SIG-M5 (cell line): Measurements from ENCODE around the gene ADGRA1.
"Not testable (repeated sequence)": the region's sequence is repeated elsewhere in the genome, so short reads cannot be mapped to it uniquely, and the experiment has no call there.

Source experiments
- DNase-seq: peaks from one replicate; lab custom pipeline; 2025; lab: John Stamatoyannopoulos, UW

ADGRA1 gene, protein sequence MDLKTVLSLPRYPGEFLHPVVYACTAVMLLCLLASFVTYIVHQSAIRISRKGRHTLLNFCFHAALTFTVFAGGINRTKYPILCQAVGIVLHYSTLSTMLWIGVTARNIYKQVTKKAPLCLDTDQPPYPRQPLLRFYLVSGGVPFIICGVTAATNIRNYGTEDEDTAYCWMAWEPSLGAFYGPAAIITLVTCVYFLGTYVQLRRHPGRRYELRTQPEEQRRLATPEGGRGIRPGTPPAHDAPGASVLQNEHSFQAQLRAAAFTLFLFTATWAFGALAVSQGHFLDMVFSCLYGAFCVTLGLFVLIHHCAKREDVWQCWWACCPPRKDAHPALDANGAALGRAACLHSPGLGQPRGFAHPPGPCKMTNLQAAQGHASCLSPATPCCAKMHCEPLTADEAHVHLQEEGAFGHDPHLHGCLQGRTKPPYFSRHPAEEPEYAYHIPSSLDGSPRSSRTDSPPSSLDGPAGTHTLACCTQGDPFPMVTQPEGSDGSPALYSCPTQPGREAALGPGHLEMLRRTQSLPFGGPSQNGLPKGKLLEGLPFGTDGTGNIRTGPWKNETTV

DNA sequence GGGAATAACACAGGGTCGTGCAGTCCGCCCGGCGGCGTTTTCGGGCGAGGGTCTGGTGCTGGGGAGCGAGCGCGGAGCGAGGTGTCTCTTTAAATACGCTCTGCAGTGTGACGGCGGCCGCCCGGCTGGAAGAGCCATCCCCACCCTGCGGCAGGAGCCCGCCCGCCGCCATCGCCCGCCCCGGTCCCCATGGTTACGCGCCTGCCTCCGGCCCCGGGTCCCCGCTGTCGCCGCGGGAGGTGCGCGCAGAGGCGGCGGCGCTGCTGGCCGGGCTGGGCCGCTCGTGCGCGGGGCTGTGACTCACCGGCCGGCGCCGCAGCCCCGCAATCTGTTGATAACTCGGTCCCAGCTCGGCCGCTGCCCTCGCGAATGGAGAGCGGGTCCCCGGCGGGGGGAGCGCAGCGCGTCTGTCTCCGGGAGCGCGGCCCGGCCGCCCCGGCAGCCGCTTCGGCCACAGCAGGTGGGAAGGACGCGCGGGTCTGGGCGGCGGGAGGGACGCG is at the start of gene ADGRA1:
TSS of gene ADGRA1 (plus strand) at position 246 of the 500 bp plus-strand sequence. CDS start 986 bp downstream, outside the sequence.
- no peak for DNase-seq

DNA sequence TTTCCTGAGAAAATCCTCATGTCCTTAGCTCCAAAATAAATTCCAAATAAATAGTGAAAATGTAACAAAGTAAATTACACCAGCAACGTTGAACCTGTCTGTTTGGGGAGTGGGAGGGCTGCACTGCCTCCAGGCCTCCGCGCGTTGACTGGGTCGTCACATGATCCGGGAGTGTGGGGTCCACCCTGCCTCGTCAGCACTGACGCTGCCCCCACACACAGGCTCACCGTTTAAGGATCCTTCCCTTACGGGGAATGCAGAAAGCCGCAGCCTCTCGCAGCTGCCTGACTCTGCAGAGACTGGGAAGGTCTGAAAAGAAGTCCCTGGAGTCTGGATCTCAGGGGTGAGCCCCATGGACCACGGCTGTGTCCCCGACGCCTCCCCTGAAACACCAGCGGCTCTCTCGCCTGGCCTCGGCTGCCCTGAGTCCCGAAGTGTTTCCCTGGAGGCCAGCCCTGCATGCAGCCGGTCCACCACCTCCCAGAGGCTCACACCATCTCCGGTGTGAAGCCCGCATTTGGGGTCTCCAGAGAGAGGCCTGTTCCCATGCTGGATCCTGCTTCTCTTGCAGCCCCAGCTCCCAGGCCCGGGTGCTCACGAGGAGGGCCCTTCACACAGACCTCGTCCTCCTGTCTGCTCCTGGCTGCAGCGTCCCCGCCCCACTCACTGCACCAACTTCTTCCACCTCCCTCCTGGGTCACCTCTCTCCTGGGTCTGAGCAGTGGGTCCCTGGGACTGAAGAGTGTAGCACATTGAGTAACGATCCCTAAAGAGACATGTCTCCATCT is 49.5 kb upstream of the ADGRA1 start:
- no peak for DNase-seq

DNA sequence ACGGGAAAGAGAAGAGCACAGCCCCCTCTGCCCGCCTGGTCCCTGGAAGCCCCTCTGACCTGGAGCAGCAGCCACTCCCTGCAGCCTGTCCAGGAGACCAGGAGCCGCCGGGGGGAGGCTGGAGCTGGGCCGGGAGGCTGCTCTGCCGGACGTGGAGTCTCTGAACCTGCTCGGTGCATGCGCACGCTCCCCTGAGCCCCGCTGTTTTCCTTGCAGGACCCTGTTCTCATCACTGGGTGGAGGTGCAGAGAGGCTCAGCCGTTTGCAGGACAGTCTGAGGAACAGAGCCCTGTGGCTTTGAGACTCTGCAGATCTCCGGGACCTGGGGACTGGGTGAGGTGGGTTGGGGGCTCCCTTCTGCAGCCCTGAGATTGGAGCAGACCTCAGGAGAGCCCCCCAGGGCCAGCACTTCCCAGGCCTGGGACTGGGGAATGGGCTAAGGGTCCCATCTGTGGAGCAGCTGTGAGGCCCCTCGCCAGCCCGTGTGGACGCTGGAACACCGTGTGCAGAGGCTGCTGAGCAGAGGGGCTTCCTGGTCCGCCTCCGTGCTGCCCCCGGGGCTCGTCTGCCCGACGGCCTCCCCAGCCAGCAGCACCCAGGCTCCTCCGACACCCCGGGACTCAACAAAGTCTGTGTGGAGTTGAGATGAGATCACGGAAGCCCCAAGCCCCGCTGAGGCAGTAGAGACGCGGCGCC is 48.5 kb upstream of the ADGRA1 start:
- no peak for DNase-seq

DNA sequence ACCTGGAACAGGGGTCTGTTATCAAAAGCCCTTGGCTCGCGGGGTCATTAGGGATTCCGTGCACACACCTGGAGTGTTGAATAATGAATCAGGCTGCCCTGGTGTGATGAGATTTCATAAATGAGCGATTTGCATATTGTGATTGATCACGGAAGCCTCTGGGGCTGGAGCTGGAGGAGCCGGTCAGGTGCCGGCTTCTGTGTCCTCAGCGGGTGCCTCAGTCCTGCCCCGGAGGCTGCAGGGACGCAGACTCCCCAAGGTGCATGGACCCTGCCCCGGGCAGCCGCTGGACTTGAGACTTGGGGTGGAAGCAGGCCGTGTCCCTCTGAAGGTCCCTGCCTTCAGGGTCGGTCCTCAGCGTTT is 47.9 kb upstream of the ADGRA1 start:
- DNase-seq: no peak

DNA sequence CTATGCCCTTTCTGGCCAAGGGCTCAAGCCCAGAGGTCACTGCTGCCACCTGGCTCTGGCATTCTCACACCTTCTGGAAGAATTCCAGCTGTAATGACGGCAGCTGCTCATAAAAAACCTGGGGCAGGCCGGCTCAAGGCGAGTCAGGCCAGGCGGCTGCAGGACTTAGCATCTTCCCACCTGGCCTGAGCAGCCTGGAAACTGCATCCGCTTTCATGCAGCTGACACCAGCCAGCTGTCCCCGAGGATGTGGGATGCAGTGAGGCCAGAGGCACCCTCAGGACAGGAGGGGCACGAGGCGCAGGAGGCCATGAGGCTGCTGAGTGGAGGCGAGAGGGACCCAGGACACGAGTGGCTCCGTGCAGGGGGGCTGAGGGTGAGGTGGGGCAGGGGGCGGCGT is 47.5 kb upstream of the ADGRA1 start:
- no peak for DNase-seq

DNA sequence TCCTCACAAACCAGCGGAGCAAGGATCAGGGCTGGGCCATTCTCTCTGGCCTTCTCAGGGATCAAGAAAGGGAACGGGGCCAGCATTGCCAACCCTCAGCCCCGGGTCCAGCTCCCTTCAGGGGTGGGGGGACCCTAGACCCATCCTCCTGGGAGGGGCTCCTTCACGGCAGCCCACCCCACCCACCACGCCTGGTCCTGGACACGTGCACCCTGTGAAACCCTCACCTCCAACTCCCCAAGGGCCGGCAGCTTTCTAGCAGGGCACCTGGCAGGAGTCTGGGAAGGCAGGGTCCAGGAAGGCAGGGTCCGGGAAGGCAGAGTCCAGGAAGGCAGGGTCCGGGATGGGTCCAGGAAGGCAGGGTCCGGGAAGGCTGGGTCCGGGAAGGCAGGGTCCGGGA is 46.6 kb upstream of the ADGRA1 start:
- no peak for DNase-seq

DNA sequence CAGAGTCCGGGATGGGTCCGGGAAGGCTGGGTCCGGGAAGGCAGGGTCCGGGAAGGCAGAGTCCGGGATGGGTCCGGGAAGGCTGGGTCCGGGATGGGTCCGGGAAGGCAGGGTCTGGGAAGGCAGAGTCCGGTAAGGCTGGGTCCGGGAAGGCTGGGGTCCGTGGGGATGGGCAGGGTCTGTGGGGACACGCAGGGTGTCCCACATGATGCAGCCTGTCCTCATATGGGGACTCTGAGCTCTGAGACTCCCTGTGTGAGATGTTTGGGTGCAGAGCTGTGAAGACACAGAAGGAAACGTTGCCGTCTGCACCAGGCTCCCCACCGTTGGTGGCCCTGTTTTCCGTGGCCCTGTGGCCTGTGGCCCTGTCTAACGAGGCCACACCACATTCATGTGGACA is 45.7 kb upstream of the ADGRA1 start:
- no peak for DNase-seq

DNA sequence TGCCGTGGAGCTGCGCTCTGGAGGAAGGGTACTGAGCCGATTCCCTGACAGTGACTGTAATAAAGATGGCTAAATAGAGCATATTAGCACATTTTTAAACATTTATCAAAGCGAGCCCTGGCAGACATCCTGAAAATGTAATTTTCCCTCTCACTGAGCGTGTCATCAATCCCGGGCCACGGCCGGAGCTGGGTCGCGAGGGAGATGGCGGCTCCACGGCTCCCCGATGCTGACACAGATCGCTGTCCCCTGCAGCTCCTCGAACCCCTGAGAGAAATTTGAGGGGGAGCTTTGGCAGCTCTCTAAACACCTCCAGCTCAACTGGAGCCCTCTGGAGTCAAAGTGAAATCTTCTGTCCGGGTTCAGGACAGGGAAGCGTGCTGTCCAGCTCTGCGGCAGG is 44.9 kb upstream of the ADGRA1 start:
- no peak for DNase-seq

DNA sequence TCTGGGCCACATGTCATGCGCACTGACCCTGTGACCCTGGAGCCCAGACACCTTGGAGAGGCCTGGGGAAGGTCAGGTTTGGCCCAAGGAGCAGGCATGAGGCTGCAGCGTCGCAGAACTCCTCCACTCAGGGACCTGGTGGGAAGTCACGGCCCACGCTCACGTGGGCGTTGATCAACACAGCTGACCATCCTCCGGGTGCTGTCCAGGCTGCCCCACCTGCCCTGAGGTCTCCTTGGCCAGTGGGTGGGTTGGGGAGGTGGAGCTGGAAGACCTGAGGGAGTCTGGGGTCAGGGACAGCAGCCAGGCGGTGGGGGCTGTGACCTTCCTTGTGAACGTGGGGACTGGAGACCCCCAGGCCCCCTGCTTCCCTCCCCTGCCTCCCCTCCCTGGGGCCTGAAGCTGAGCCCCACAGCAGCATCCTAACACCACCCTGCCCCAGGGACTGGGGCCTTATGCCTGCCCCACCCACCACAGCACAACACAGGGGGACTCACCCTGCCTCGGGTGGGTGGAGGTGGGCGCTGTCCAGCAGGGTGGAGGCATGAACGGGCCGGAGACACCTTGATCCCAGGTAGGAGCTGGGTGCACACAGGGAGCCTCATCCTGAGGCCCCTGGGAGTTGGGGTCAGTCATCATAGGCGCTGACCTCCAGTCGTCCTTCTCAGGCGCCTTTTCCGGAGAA is 44.0 kb upstream of the ADGRA1 start:
- no peak for DNase-seq

DNA sequence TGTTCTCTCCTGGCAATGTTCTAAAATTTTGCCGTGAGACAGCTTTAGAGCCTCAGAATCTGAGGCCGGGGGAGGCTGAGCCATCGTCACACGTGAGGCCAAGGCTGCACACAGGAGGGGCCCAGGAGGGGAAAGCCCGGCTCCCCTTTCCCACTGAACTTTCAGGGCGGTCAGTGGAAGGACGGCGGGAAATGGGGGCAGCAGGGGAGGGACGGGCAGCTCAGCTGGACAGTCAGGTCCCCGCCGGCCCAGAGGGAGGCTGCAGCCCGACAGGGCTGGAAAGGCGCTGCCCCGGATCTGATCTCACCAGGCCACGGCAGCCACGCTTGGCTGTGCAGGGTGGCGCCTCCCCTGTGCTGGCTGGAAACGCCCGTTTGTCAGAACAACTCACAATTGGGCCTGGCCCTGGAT is 43.3 kb upstream of the ADGRA1 start:
- DNase-seq: no peak

DNA sequence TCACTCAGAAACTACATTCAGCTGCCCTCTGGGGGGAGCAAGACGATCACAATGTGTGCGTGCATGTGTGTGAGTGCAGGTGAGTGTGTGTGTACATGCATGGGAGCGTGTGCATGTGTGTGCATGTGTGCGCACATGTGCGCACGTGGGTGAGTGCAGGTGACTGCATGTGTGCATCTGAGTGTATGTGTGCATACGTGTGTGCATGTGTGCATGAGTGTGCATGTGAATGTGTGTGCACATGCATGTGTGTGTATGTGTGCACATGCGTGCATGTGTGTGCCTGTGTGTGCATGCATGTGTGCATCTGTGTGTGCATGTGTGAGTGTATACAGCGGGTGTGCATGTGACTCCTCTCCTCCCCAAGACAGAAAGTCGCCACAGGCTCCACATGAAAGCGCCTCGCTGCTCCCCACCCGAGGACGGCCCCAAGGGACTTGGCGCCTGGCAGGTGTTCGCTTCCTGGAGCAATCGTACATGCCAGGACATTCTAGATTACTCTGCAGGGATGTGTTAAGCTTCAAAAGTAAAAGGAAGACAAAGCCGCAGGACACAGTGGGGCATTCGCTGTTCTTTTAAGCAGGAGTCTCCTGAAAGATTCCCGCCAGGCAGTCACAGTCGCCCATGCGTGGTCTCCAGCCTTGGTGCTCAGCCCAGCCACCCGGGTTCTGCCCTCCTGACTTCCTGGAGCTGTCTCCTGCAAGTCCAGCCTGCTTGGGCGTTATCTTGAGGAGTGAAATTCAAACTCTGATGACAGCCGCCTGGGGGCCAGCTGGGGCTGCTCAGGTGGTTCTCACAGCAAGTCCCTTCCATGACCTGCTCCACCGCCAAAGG is 42.0 kb upstream of the ADGRA1 start:
- no peak for DNase-seq

DNA sequence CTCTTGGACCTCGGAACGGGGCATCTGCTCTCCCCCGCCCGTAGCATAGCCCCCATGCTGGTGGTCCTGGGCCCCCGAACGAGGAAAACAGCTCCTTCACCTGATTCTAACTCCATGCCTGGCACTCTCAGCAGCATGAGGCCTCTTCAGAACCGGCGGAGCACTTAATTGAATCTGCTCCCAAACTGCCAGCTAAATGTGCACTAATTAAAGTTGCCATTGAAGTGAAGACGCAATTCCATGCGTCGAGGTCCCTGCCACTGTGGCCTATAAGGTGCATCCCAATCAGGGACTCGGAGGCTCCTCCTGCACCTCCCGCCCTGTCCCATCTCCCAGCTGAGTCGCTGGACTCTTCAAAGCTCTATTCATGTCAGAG is 41.3 kb upstream of the ADGRA1 start:
- no peak for DNase-seq

DNA sequence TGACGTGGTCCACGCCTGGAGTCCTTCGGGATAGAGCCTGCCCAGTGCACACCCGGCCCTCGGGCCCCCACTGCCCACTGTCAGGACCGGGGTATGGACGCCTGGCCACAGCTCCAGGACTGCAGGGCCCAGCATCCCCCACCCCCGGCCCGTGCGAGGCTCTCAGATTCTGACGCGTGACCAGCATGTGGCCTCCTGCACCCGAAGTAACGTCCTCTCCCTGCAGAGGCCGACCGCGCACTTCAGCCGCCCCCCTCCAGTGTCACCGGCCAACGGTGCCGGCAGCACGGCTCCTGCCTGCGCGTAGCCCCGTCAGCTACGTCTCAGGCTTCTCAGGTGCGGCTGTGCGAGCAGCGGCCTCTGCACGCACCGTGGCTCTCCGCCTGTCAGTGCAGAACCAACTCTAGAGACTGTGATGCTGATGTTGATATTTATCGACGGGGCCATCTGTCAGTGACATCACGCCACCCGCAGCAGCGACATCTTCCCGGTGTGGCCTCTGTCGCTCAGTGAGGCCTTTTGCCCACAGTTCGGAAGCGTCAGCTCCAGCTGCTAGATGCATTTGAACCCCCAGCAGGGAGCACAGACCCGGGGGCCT is 40.1 kb upstream of the ADGRA1 start:
- no peak for DNase-seq

DNA sequence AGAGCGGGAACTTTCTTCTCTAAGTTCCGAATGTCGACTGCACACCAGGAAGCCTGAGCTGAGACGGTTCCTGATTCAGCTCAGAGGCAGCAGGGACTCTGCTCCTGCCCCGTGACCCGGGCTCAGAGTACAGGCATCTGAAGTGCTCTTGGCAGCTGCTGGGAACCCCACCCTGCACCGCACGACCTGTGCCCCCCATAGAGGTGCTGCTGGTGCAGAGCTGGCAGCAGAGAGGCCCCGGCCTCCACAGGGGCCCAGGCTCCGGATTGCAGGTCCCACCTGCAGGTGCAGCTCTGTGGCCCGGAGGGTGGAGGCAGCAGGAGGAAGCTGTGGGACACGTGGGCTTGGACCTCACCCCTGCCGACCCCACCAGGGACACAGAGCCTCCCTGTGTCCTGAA is 39.5 kb upstream of the ADGRA1 start:
- no peak for DNase-seq

DNA sequence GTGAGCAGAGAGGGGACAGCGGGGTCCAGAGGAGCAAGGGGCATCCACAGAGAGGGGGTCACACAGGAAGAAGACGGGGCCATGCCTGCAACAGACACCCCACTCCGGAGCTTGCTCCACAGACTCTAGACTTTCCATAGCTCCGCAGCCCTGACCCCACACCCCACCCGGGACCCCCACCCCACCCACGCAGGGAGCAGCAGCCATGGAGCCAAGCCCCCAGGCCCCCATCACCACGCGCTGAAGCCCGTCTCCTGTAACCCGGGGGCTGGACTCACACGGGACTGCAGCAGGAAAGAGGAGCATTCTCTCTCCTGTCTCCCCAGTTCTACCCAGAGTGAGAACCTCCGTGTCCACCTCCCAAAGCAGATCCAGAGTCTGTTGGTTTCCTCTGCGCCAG is 38.8 kb upstream of the ADGRA1 start:
- no peak for DNase-seq

DNA sequence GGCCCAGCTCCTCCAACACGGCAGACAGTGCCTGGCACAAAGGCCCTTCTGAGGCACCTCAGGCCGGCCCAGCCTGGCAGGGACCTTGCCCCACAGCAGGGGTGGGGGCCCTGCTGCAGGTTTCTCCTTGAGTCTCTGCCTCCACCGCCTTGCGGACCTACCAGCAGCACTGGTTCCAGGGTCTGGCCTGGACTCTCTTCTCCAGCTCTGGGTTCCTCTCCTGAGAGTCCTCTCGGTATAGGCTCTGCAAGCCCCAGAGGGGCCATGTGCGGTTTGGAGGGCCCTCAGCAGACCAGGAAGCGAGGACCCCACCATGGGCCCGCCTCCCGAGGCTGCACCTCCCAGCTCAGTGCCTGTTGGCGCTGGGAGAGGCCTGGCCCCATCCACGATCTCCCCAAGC is 38.1 kb upstream of the ADGRA1 start:
- DNase-seq: no peak

DNA sequence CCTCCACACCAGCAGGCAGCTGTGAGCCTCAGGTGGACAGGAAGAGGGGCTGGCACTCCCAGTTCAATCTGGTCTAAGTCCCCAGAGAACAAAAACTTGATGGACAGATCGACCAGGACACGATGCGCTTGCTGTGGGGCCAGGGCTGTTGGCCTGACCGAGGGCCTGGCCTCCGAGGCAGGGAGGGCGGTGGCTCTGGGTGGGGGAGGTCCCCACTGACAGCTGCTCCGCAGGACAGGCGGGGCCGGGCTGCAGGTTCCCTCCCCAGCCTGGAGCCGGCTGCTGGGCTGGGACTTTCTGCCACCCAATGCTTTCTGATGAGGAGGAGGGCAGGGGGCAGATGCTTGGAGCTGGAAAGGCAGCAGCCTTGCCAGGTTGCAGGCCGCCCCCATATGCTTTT is 37.4 kb upstream of the ADGRA1 start:
- DNase-seq: no peak

DNA sequence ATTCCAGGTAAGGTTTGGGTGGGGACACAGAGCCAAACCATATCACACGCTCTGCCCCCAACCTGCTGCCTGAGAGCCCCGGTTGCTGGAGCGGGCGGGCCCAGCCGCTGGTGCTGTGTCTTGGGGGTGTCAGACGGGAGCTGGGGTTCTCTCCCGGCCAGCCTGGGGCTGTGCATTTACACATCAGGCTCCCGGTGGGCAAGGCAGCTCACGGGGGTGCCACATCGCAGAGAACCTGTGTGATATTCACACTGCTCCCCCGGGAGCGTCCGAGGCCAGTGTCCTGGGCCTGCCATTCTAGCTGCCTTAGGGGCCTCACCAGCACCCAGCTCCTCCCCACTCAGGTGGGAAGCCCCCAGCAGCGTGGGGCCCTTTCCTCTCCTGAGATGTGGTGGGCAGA is 35.6 kb upstream of the ADGRA1 start:
- no peak for DNase-seq

DNA sequence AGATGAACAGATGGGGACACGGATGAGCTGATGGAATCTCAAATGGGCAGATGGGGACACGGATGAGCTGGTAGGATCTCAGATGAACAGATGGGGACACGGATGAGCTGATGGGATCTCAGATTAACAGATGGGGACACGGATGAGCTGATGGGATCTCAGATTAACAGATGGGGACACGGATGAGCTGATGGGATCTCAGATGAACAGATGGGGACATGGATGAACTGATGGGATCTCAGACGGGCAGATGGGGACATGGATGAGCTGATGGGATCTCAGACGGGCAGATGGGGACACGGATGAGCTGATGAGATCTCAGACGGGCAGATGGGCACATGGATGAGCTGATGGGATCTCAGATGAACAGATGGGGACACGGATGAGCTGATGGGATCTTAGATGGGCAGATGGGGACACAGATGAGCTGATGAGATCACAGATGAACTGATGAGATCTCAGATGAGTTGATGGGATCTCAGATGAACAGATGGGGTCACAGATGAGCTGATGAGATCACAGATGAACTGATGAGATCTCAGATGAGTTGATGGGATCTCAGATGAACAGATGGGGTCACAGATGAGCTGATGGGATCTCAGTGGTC is 34.1 kb upstream of the ADGRA1 start:
- DNase-seq: not testable (repeated sequence)

DNA sequence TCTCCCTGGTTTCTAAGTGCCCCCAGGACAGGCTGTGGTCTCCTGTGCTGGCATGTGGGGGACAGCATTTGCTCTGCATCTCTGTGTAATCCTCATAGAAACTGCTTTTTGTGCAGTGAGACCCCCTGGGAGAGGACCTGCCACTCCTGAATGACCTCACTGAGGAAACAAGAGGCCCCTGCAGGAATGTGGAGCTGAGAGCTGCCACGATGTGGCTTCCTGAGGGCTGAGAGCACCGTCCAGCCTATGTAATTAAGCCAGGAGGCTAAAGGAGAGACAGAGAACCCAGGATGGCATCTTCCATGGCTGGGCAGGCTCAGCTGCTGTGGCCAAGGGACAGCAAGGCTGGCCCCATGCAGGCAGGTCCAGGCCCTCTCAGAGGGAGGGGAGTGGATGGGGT is 32.3 kb upstream of the ADGRA1 start:
- no peak for DNase-seq
